H54 (cell line): ENCODE results near the gene MBD1.
"Not testable (repeated sequence)": the region's sequence is repeated elsewhere in the genome, so short reads cannot be mapped to it uniquely, and the experiment has no call there.

Source experiments
- DNase-seq: peaks from one replicate; pipeline ENCODE4 v3.0.0; 2011; ENCODE audit warnings: low spot score, mixed read lengths; ENCODE audit not compliant: insufficient read length
- FAIRE-seq: peaks from 3 replicates; lab custom pipeline; 2011; peaks lifted over from hg19 to GRCh38; lab: Jason Lieb, UNC
- POLR2A ChIP-seq: IDR thresholded peaks from 2 replicates; pipeline ENCODE4 v1.6.1; 2011; ENCODE audit warnings: low read depth, mild to moderate bottlenecking, low read length

Gene MBD1, protein sequence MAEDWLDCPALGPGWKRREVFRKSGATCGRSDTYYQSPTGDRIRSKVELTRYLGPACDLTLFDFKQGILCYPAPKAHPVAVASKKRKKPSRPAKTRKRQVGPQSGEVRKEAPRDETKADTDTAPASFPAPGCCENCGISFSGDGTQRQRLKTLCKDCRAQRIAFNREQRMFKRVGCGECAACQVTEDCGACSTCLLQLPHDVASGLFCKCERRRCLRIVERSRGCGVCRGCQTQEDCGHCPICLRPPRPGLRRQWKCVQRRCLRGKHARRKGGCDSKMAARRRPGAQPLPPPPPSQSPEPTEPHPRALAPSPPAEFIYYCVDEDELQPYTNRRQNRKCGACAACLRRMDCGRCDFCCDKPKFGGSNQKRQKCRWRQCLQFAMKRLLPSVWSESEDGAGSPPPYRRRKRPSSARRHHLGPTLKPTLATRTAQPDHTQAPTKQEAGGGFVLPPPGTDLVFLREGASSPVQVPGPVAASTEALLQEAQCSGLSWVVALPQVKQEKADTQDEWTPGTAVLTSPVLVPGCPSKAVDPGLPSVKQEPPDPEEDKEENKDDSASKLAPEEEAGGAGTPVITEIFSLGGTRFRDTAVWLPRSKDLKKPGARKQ

DNA sequence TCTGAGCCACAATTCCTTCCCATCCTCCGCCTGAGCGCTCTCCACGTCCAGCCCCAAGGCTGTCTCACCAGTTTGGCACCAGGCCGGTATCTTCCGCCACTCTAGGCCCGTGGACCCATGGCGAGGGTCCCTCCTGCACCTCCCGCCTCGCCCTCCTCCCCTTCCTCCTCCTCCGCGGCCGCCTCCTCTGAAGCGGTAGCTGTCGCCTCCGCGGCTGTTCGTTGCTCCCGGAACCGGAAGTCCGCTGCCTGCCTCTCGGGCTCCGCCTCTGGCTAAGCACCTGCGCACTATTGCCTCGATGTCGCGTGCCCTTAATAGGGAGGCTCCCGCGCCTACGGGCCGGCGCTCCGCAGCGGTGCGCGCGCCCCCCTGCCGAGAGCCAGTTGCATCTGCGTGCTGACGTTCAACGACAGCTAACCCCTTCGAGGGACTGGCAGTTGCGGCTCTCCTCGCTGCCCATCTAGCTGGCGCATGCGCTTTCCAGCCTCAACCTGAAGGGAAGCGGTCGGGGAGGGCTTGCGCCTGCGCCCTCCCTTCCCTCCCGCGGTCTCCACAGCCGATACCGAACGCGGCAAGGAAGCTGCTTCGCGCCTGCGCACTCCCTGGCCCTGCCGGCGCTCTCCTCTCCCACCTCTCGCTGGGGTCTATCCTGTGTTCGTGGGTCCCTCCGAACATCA, at the start of gene MBD1:
TSS of gene MBD1 (minus strand) at position 229 of the 677 bp plus-strand sequence. CDS start 1,531 bp downstream, outside the sequence.
- TF ChIP-seq POLR2A = peak; percentile 83
- FAIRE-seq = no peak
- peak; percentile 75 for DNase-seq

DNA sequence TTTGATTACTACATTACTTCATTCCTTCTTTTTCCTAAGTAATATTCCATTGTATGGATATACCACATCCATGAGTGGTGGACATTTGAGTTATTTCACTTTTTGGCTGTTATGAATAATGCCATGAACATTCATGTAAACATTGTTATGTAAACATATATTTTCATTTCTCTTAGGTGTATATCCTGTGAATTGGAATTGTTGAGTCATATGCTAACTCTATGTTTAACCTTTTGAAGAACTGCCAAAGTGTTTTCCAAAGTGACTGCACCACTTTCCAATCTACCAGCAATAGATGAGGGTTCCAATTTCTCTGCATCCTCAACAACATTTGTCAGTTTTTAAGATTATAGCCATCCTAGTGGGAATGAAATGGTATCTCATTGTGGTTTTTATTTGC, 48.9 kb upstream of the MBD1 start:
- FAIRE-seq (no peak), DNase-seq (no peak)
- no peak for TF ChIP-seq POLR2A

DNA sequence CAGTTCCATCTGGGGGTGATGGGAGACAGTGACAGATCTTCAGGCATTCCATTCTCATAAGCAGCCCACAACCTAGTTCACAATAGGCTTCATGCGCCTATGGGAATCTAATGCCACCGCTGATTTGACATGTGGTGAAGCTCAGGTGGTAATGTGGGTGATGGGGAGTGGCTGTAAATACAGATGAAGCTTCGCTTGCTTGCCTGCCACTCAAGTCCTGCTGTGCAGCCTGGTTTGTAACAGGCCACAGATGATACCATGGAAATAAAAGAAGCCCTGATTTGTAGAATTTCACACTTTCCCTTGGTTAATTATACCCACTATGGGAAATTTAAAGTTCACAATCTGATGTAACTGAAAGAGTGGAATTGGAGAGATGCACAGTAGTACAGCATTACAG, 46.7 kb upstream of the MBD1 start:
- no peak for TF ChIP-seq POLR2A
- FAIRE-seq = no peak
- DNase-seq = no peak

DNA sequence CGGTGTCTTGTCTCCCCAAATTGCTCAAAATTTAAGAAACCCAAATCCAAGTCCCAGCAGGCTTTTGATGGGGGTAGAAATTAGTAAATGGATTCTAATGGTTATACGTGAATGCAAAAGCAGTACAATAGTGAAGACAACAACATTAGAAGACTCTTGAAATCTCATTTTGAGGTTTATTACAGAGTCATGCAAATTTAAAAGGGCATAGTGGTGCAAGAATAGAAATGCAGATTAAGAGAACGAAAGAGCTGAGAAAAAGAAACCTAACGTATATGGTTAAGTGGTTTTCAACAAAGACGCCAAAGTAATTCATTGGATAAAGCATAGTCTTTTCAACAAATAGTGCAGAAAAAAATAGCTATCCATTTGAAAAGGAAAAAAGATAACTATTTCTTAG, 39.4 kb upstream of the MBD1 start:
- no peak for TF ChIP-seq POLR2A
- FAIRE-seq = no peak
- DNase-seq = no peak

DNA sequence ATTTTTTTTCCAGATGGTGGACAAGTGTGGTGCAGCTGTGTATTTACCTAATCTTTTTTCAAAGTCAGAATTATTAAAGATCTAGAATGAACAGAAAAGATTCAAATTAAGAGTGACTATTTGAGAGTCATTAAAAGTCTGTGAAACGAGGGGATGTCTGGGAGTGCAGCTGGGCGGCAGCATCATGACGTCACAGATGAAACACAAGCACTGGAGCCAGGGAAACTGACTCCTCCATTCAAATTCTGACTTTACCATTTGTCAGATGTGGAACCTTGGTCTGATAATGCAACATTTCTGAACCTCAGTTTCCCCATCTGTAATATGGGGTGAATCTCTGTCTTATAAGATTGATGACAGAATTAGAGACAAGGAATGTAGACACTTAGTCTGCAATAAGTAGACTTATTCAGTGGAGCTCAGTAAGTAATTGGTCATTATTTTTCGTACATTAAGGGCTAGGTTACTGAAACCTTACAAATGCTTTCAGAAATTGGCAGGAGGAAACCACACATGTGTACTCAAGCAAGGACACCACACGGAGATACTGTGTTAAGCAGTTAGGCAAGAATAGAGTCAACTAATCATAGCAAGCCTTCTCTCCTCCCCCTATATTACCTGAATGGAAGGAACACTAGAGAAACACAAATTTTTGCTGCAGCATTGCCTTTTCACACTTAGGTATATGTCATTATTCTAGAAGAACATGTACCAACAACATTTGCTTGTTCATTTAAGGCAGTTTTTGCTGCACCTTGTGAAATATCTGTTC, 34.0 kb upstream of the MBD1 start:
- no peak for FAIRE-seq
- DNase-seq = no peak

DNA sequence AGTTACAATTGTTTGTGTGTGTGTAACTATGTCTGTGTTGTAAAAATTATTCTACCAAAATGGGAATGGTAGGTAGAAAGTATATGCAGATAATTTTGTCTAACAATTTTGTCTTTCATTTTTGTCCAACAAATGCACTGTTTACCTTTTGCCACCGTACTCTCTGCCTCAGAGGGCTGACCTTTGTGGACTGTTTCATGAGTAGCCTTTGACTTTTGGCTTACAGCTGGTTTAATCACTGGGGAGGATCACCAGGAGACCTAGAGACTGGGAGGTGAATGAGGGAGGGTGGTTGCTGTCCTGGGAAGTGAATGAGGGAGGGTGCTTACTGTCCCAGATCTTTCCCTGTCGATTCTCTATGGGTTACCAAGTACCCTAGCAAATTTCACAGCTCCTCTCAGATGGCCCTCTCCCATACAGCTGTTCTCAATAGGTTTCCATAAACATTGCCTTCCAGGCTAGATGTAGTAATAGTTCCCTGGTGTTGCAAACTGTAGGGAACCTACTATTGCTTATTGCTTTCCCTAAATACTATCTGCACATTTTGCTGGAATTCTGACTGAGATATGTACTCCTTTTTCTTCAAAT, 32.6 kb upstream of the MBD1 start:
- DNase-seq (no peak), FAIRE-seq (no peak)
- TF ChIP-seq POLR2A = no peak

More for the DNA sequence above, 34.0 kb upstream of the MBD1 start:
- no peak for TF ChIP-seq POLR2A

DNA sequence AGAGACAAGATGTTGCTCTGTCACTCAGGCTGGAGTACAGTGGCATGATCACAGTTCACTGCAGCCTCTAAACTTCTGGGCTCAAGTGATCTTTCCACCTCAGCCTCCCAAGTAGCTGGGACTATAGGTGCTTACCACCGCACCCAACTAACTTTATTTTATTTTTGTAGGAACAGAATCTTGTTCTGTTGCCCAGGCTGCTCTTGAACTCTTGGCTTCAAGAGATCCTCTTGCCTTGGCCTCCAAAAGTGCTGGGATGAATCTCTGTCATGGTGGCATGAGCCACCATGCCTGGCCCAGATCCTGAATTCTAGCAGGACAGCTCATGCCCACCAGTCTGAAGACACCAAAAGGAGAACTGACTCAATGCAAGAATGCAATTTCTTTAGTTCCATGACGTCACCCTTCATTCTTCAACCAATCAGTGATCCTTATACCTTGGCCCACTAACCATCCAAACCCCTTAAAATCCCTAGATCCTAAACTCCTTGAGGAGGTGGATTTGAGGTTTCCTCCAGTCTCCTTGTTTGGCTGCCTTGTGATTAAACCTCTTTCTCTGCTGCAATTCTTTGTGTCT, 31.8 kb upstream of the MBD1 start:
- DNase-seq = no peak
- no peak for TF ChIP-seq POLR2A

DNA sequence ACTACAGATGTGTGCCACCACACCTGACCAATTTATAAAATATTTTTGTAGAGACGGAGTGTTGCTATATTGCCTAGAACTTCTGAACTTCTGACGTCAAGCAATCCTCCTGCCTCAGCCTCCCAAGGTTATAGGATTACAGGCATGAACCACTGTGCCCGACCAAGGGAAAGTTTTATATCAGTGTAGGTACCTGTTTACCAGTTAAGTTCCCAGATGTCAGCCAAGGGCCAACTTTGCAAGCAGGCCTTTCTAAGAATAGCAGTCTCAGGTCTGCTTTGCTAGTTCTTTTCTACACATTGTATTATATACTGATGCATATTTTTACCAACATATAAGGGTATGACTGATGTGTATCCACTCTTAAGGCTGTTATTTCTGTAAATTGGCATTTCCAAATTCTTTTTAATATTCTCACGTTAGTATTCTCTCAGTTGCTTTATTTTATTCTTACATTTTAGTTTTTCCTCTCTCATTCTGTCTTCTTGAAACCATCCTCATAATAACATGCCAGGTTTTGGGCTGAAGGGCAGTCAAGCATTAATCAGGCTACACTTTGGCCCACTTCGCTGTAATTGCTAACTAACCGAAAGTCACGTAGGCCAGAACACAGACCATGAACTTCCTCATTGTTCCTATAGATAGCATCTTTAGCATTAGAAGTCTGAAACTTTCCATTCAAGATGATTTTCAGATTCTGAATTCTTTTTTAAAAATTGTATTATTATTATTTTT, 31.1 kb upstream of the MBD1 start:
- no peak for TF ChIP-seq POLR2A
- FAIRE-seq (no peak), DNase-seq (no peak)

More for the DNA sequence above, 31.8 kb upstream of the MBD1 start:
- FAIRE-seq = no peak

DNA sequence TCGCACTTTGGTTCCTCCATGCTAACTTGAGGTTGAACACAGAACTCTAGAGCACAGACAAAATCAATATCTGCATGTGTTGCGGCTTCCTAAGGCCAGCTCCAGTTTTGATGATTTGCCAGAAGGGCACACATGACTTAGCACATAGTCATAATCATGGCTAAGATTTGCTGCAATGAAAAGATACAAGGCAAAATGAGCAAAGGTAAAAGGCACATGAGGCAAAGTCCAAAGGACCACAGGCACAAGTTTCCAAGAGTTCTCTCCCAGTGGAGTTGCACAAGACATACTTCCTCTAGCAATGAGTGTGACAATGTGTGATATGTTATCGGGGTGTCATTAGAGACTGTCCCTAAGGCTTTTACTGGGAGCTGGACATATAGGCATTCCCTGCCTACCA, 30.3 kb upstream of the MBD1 start:
- no peak for DNase-seq
- no peak for TF ChIP-seq POLR2A
- FAIRE-seq = no peak

DNA sequence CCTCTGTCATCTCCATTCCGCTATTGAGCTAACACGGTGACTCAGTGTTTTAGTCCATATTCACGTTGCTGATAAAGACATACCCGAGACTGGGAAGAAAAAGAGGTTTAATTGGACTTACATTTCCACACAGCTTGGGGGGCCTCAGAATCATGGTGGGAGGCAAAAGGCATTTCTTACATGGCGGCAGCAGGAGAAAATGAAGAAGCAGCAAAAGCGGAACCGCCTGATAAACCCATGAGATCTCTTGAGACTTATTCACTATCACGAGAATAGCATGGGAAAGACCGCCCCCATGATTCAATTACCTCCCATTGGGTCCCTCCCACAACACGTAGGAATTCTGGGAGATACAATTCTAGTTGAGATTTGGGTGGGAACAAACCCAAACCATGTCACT, 28.8 kb upstream of the MBD1 start:
- TF ChIP-seq POLR2A = no peak
- DNase-seq (no peak), FAIRE-seq (no peak)

DNA sequence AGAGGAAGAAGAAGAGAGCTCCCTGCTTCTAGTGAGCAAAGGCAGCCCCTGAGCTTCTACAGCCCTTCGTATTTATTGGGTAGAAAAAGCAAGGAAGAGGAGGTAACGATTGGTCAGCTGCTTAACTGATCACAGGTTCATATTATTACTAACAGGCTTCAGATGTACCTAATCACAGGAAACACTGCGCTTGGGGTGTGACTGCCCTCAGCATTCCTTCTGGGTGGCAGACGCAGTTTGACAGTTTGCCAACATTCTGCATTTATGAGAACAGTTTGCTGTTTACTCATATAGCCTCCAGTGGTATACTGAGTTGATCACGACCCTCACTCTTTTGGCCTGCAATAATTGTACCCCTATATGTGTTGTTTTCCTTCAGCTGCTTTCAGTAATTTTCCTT, 27.5 kb upstream of the MBD1 start:
- not testable (repeated sequence) for DNase-seq

DNA sequence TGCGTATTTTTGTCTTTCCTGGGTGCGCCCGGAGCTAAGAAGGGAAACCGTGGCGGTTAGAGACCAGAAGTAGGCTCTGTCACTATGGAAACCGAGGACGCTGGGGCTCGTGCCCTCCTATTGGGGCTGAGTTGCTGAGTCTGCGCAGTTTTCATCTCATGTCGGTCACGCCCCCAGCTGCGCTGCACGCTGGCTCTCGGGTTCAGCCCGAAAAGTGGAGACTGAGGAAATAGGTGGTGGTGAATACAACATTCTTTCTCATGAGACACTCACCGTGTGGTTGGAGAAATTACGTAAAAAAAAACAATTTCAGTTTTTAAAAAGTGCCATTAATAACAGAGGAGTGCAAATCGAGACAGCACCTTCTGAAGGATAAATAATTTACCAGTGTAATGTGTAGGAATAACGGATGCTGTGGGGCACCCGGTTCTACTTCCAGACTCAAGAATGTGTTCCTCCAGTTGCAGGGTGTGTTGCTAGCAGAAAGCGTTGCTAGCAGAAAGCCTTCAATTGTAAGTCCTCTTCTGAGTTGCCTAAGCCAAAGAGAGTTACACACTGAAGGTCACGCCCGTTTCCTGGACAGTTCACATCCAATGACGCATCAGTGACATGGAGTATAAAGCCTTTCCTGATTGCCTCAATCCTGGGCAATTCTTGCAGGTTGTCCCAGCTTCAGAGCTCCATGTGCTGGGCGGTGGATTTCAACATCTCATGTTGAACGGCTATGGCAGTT, 26.6 kb upstream of the MBD1 start:
- no peak for TF ChIP-seq POLR2A
- no peak for FAIRE-seq
- peak; percentile 36 for DNase-seq

More for the DNA sequence above, 27.5 kb upstream of the MBD1 start:
- FAIRE-seq = not testable (repeated sequence)

DNA sequence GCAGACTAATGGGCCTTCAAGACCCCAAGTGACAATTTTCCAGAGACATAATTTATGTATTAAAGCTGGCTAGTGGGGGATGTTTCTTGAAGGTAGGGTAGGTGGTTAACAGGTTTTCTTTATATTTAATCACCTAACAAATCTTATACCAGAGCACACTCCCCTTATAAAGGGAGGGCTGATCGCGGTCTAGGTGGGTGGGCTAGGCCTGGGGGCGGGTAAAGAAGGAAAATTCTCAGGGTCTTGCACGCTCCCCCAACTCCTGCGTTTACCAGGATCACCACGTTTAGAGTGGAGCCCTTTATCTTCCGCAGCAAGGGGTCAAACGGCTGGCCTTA, 26.0 kb upstream of the MBD1 start:
- no peak for TF ChIP-seq POLR2A
- no peak for DNase-seq
- no peak for FAIRE-seq
